K562 (cell line): ENCODE data around the gene ITPR1.

Experiments used
- CTCF ChIP-seq, 3 experiments: IDR thresholded peaks in 2 of 3; conservative IDR thresholded peaks in 1 of 3; 2 replicates each; pipeline ENCODE4 v1.5.1; 2011 to 2012; ENCODE audit warnings: low read length in 3 of 3, mild to moderate bottlenecking in 3 of 3, control low read depth in 2 of 3, improper control_type of control experiment in 1 of 3, inconsistent platforms in 1 of 3, low read depth in 1 of 3, mixed read lengths in 1 of 3, moderate library complexity in 1 of 3; ENCODE audit not compliant: insufficient read depth in 2 of 3
- ERF ChIP-seq: fragments of 450-650 bp; formaldehyde crosslinking; IDR thresholded peaks from 2 replicates; pipeline ENCODE4 v1.4.0; 2020; ENCODE audit warnings: mild to moderate bottlenecking, mixed read lengths
- EZH2 ChIP-seq: IDR thresholded peaks from 2 replicates; pipeline ENCODE4 v1.6.1; 2012; ENCODE audit warnings: low read depth, mild to moderate bottlenecking, inconsistent platforms, low read length, borderline replicate concordance
- FOS ChIP-seq: IDR thresholded peaks from 3 replicates; pipeline ENCODE4 v1.6.1; 2011; ENCODE audit not compliant: insufficient read length; ENCODE audit errors: extremely low read depth
- HDAC2 ChIP-seq: fragments of 450-650 bp; IDR thresholded peaks from 2 replicates; pipeline ENCODE4 v1.6.1; 2016; ENCODE audit warnings: mild to moderate bottlenecking
- NCOA4 ChIP-seq: fragments of 450-650 bp; IDR thresholded peaks from 2 replicates; pipeline ENCODE4 v1.6.1; 2018; ENCODE audit warnings: mild to moderate bottlenecking; ENCODE audit not compliant: partially characterized antibody
- NR3C1 ChIP-seq: sonication (generic); formaldehyde crosslinking; IDR thresholded peaks from 2 replicates; pipeline ENCODE4 v1.8.1; 2022; ENCODE audit warnings: missing genetic modification reagents
- PHB ChIP-seq: fragments of 250-450 bp; sonication (Bioruptor Pico); IDR thresholded peaks from 2 replicates; pipeline ENCODE4 v1.5.0; 2021
- SRF ChIP-seq, 2 experiments: fragments of 250-450, 450-650 bp in 1 of 2; sonication (Bioruptor Pico) in 1 of 2; sonication (generic) in 1 of 2; formaldehyde crosslinking; IDR thresholded peaks; 2 replicates each; pipeline versions ENCODE4 v1.5.0 to v1.5.1; 2020 to 2022; ENCODE audit warnings: mild to moderate bottlenecking in 1 of 2, missing genetic modification reagents in 1 of 2
- TAF1 ChIP-seq: IDR thresholded peaks from 2 replicates; pipeline ENCODE4 v1.6.1; 2011; ENCODE audit warnings: mild to moderate bottlenecking, low read length, moderate library complexity; ENCODE audit not compliant: insufficient read depth, control insufficient read depth, severe bottlenecking; ENCODE audit errors: extremely low read depth
- ZFPM2 ChIP-seq: fragments of 250-450 bp; sonication (Bioruptor Pico); IDR thresholded peaks from 2 replicates; pipeline ENCODE4 v1.5.1; 2022; ENCODE audit warnings: mild to moderate bottlenecking
- ZNF197 ChIP-seq: fragments of 200-800 bp; sonication (Bioruptor generic); IDR thresholded peaks from 2 replicates; pipeline ENCODE4 v1.6.1; 2016; ENCODE audit warnings: low read depth, missing genetic modification characterization, missing compliant biosample characterization
- TF ChIP-seq, protein P1 (sequence below): fragments of 450-650 bp; IDR thresholded peaks from 2 replicates; pipeline ENCODE4 v1.6.1; 2018; ENCODE audit warnings: mild to moderate bottlenecking, low read depth; ENCODE audit not compliant: partially characterized antibody

DNA sequence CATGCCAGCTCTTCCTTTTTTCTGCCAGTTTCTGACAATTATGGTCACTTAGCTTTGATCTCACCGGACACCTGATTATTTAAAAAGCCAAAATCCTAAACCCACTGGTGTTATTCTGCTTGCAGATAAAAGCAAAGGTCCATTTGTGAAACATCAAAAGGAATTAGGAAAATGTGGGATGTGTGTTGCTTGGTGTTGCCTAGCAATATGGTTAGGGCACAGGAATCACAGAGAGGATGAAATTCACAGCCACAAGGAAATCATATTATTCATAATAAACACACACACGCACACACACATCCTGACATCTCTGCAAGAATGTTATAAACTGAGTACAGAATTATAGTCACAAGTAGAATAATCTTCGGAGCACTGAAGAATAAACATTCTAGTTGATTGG is 396.7 kb downstream of the ITPR1 start:
- TF ChIP-seq ZNF197 (CRISPR knock-in tag): no peak
- TF ChIP-seq FOS: no peak
- no peak for TF ChIP-seq TAF1
- no peak for TF ChIP-seq NCOA4
- no peak for TF ChIP-seq SRF (CRISPR knock-in tag; IDR thresholded peaks at IDR 0.05)
- TF ChIP-seq NR3C1 (CRISPR knock-in tag): no peak
- TF ChIP-seq PHB (CRISPR knock-in tag): no peak
- TF ChIP-seq CTCF (IDR thresholded peaks at IDR 0.05 in 2 of 3, conservative IDR thresholded peaks at IDR 0.05 in 1 of 3; ENCODE audit: insufficient read depth in 2 of 3, low read depth in 1 of 3, low read length in 3 of 3): no peak
- no peak for TF ChIP-seq HDAC2
- no peak for TF ChIP-seq ERF (CRISPR knock-in tag)
- no peak for TF ChIP-seq ZFPM2 (CRISPR knock-in tag)
- no peak for TF ChIP-seq EZH2
- TF ChIP-seq, protein P1, sequence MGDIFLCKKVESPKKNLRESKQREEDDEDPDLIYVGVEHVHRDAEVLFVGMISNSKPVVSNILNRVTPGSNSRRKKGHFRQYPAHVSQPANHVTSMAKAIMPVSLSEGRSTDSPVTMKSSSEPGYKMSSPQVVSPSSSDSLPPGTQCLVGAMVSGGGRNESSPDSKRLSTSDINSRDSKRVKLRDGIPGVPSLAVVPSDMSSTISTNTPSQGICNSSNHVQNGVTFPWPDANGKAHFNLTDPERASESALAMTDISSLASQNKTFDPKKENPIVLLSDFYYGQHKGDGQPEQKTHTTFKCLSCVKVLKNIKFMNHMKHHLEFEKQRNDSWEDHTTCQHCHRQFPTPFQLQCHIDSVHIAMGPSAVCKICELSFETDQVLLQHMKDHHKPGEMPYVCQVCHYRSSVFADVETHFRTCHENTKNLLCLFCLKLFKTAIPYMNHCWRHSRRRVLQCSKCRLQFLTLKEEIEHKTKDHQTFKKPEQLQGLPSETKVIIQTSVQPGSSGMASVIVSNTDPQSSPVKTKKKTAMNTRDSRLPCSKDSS: no peak
